Heart right ventricle (tissue), 12 donors: ENCODE results near the gene FAM120B. TPM values are rescaled to one million over a fixed set of nuclear protein-coding genes. Genes with fewer than 3 reads are reported as not detected.

ENCODE experiments used
- microRNA-seq, 2 donors: library from miRNA; unstranded; fragments of <30 nt; microRNA quantifications; one replicate each; pipeline ENCODE4 v1.2.0, GENCODE V29; 2021
- polyA plus RNA-seq, 2 donors: library from polyadenylated mRNA; stranded (reverse); fragments of 200-250 nt; gene quantifications; one replicate each; pipeline ENCODE4 v1.2.3, GENCODE V29; 2013
- total RNA-seq, 10 donors: library from RNA; stranded (reverse); fragmentation: NEBNext Ultra II Directional in 3 of 10; extraction: Animal tissue kit (Norgen Biotek cat#: 25700) in 3 of 10; gene quantifications; one replicate each; pipeline versions ENCODE4 v1.2.1 to v1.2.4, GENCODE V29; 2021 to 2023
- donor health status: ischemic (EF 13 %, LVEDD 7.1; RV severe dilation, severe dysfunction).
- donor health status: healthy with polysubstance abuse.
- donor health status: DM: no; HTN: yes; CAD: no.
- donor health status: DM: no; HTN: no; CAD: no.
- donor health status: ischemic (EF 25% LVEDD 6.9; RV normal size, moderate dysfunction).
- donor health status: ischemic (EF 25% LVEDD 5.7; RV mildly dilated, moderate dysfunction).
- donor health status: healthy.
- donor health status: nonischemic (EF 11% LVEDD 7.7; RV severe dilation, severe dysfunction).
- donor health status: DM: yes; HTN: yes; CAD: no.
- donor health status: PGD.
- donor health status: ischemic (EF 29% LVEDD 5.4; RV normal size, mild dysfunction).
- donor health status: nonischemic (EF 23%, LVEDD 6.1; RV moderate dilation, normal function).

Gene FAM120B
- total and polyA plus RNA-seq, 12 donors: 7.7 to 31.0 (median 23.9) TPM

Small RNA genes within 50 kb of the gene (microRNA-seq; reads per million reads assigned to microRNA genes)
- gene MIR4644: 0 reads per million in 2 donors

Other genes with a start within 250 kb of the FAM120B start
- 10 to 100 TPM in 4 of 10 donors, 1 to 10 TPM in 6; 5.4 to 22.0 (median 8.7) TPM for gene DLL1, start 15.7 kb upstream of the FAM120B start, total RNA-seq
- 10 to 100 TPM in 1 of 2 donors, 1 to 10 TPM in 1; 2.6 to 27.2 TPM for gene DLL1, start 15.7 kb upstream of the FAM120B start, polyA plus RNA-seq
- gene PSMB1, start 246.5 kb downstream of the FAM120B start, total RNA-seq: 100 to 1,000 TPM; 117 to 173 (median 137) TPM
- 100 to 1,000 TPM; 226 to 309 TPM for gene PSMB1, start 246.5 kb downstream of the FAM120B start, polyA plus RNA-seq
- 10 to 100 TPM in 1 of 10 donors, 1 to 10 TPM in 9; 6.4 to 10.3 (median 7.6) TPM for gene TBP, start 247.6 kb downstream of the FAM120B start, total RNA-seq
- gene TBP, start 247.6 kb downstream of the FAM120B start, polyA plus RNA-seq: 1 to 10 TPM; 6.3 to 9.1 TPM